Suprapubic skin (tissue), 4 donors: ENCODE measurements around the gene ARPC5L. TPM values are rescaled to one million over a fixed set of nuclear protein-coding genes. Genes with fewer than 3 reads are reported as not detected.

Experiments used
- DNase-seq, 2 donors: peaks; one replicate each; pipeline ENCODE4 v3.0.0-alpha.2; 2019; ENCODE audit warnings: low spot score in 2 of 2
- H3K27ac ChIP-seq: fragments of 200-600 bp; sonication (generic); one replicate; pipeline ENCODE4 v1.5.1; 2019
- H3K27me3 ChIP-seq: fragments of 200-600 bp; sonication (generic); one replicate; pipeline ENCODE4 v1.5.1; 2019
- H3K36me3 ChIP-seq: fragments of 200-600 bp; sonication (generic); one replicate; pipeline ENCODE4 v1.5.1; 2019
- H3K4me1 ChIP-seq: fragments of 200-600 bp; sonication (generic); one replicate; pipeline ENCODE4 v1.5.1; 2019
- H3K4me3 ChIP-seq: fragments of 200-600 bp; sonication (generic); one replicate; pipeline ENCODE4 v1.5.1; 2019; ENCODE audit warnings: mild to moderate bottlenecking
- H3K9me3 ChIP-seq: fragments of 200-600 bp; sonication (generic); one replicate; pipeline ENCODE4 v1.5.1; 2019
- EP300 ChIP-seq: sonication (generic); formaldehyde crosslinking; IDR thresholded peaks from one replicate; pipeline ENCODE4 v1.6.1; 2017; ENCODE audit warnings: antibody characterized with exemption
- POLR2A ChIP-seq, 2 donors: fragments of 450-650 bp; IDR thresholded peaks; one replicate each; pipeline ENCODE4 v1.6.1; 2017; ENCODE audit warnings: antibody characterized with exemption in 2 of 2, mild to moderate bottlenecking in 2 of 2, moderate library complexity in 2 of 2
- POLR2AphosphoS5 ChIP-seq, 3 donors: sonication (generic); formaldehyde crosslinking; IDR thresholded peaks; one replicate each; pipeline ENCODE4 v1.6.1; 2017; ENCODE audit warnings: antibody characterized with exemption in 3 of 3
- WGBS: methylation state at CpG from one replicate; pipeline ENCODE4 v1.1.5; 2018; 5-methylcytosine and 5-hydroxymethylcytosine counted together
- total RNA-seq, 4 donors: library from RNA; depleted of rRNA; stranded (reverse); fragments of >200 nt; gene quantifications; one replicate each; pipeline ENCODE4 v1.1.0, GENCODE V29; 2016
- TF ChIP-seq, protein P1 (sequence below), 2 donors: fragments of 200-600 bp in 1 of 2; fragments of 450-650 bp in 1 of 2; sonication (generic) in 1 of 2; IDR thresholded peaks; one replicate each; pipeline ENCODE4 v1.5.1; 2016 to 2019; ENCODE audit warnings: antibody characterized with exemption in 2 of 2, mild to moderate bottlenecking in 1 of 2, moderate library complexity in 1 of 2

Gene ARPC5L
- total RNA-seq, 4 donors from 2014 or later = 16.9 to 52.4 (median 33.0) TPM

GRCh38 chr9:124881138-124881743 is 19.3 kb downstream of the ARPC5L start:
- no peak overlapping the region for H3K27ac ChIP-seq
- no peaks in the 10 kb centered on the region for H3K27me3 ChIP-seq
- TF ChIP-seq POLR2A (IDR thresholded peaks at IDR 0.05) (no peak), POLR2AphosphoS5 (IDR thresholded peaks at IDR 0.05) (no peak), EP300 (no peak)
- TF ChIP-seq, protein P1, sequence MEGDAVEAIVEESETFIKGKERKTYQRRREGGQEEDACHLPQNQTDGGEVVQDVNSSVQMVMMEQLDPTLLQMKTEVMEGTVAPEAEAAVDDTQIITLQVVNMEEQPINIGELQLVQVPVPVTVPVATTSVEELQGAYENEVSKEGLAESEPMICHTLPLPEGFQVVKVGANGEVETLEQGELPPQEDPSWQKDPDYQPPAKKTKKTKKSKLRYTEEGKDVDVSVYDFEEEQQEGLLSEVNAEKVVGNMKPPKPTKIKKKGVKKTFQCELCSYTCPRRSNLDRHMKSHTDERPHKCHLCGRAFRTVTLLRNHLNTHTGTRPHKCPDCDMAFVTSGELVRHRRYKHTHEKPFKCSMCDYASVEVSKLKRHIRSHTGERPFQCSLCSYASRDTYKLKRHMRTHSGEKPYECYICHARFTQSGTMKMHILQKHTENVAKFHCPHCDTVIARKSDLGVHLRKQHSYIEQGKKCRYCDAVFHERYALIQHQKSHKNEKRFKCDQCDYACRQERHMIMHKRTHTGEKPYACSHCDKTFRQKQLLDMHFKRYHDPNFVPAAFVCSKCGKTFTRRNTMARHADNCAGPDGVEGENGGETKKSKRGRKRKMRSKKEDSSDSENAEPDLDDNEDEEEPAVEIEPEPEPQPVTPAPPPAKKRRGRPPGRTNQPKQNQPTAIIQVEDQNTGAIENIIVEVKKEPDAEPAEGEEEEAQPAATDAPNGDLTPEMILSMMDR (IDR thresholded peaks at IDR 0.05) = no peak
- DNase-seq = no peak
- no peaks in the 10 kb centered on the region for H3K4me1 ChIP-seq
- H3K4me3 ChIP-seq = no peak overlapping the region
- H3K9me3 ChIP-seq = no peaks in the 10 kb centered on the region
- H3K36me3 ChIP-seq = peaks cover 82% of the 10 kb centered on the region
- 89% methylated on average over 14 of the region's 16 CpGs for WGBS

- 70% methylated on average over 8 of the region's 13 CpGs for WGBS
- Histone ChIP-seq H3K9me3 (no peaks in the 10 kb centered on the region), H3K27ac (no peak overlapping the region), H3K27me3 (no peaks in the 10 kb centered on the region), H3K36me3 (peaks cover 82% of the 10 kb centered on the region), H3K4me1 (no peaks in the 10 kb centered on the region), H3K4me3 (no peak overlapping the region)
- no peak for DNase-seq
- TF ChIP-seq POLR2AphosphoS5 (IDR thresholded peaks at IDR 0.05) (no peak), POLR2A (IDR thresholded peaks at IDR 0.05) (no peak), EP300 (no peak)
- TF ChIP-seq, protein P1 (IDR thresholded peaks at IDR 0.05) = no peak
Observed at GRCh38 chr9:124882231-124882630, 20.3 kb downstream of the ARPC5L start.

DNA sequence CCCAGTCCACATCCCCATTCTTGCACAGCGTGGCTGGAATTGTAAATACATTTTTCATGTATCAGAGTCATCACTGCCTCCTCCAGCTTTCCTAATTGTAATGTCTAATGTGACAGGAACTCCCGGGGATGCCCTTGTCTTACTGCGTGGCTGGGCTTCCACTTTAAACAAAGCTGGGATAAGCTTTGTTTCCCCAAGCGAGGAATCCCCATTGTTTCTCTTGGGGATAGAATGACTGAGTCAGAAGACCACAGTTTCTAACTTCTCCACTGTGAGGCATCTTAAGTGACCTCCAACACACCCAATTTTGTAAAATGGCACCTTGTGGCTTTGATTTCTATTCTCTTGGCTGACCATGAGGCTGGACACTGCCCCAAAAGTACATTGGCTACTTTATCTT is 22.4 kb downstream of the ARPC5L start:
- Histone ChIP-seq H3K4me3 (no peak overlapping the region), H3K36me3 (peaks cover 86% of the 10 kb centered on the region), H3K27ac (no peak overlapping the region), H3K9me3 (no peaks in the 10 kb centered on the region), H3K27me3 (no peaks in the 10 kb centered on the region), H3K4me1 (no peaks in the 10 kb centered on the region)
- WGBS = 89% methylated on average over 4 of the region's 4 CpGs
- no peak for TF ChIP-seq POLR2AphosphoS5 (IDR thresholded peaks at IDR 0.05)
- TF ChIP-seq POLR2A (IDR thresholded peaks at IDR 0.05) = no peak
- TF ChIP-seq, protein P1 (IDR thresholded peaks at IDR 0.05) = no peak
- TF ChIP-seq EP300 = no peak
- no peak for DNase-seq

- no peaks in the 10 kb centered on the region for H3K27me3 ChIP-seq
- no peak for TF ChIP-seq POLR2AphosphoS5 (IDR thresholded peaks at IDR 0.05)
- TF ChIP-seq EP300 = no peak
- TF ChIP-seq POLR2A (IDR thresholded peaks at IDR 0.05) = no peak
- TF ChIP-seq, protein P1 (IDR thresholded peaks at IDR 0.05) = no peak
- WGBS = 96% methylated on average over 4 of the region's 4 CpGs
- no peaks in the 10 kb centered on the region for H3K4me1 ChIP-seq
- H3K4me3 ChIP-seq = no peak overlapping the region
- no peak overlapping the region for H3K27ac ChIP-seq
- DNase-seq = no peak
- peaks cover 89% of the 10 kb centered on the region for H3K36me3 ChIP-seq
- no peaks in the 10 kb centered on the region for H3K9me3 ChIP-seq
Observed at GRCh38 chr9:124885551-124885950, 23.6 kb downstream of the ARPC5L start.

- WGBS = 87% methylated on average over 10 of the region's 10 CpGs
- no peaks in the 10 kb centered on the region for H3K27me3 ChIP-seq
- H3K4me1 ChIP-seq = no peaks in the 10 kb centered on the region
- DNase-seq = no peak
- peaks cover 89% of the 10 kb centered on the region for H3K36me3 ChIP-seq
- H3K27ac ChIP-seq = no peak overlapping the region
- H3K9me3 ChIP-seq = no peaks in the 10 kb centered on the region
- TF ChIP-seq POLR2AphosphoS5 (IDR thresholded peaks at IDR 0.05) (no peak), POLR2A (IDR thresholded peaks at IDR 0.05) (no peak), EP300 (no peak)
- TF ChIP-seq, protein P1 (IDR thresholded peaks at IDR 0.05) = no peak
- H3K4me3 ChIP-seq = no peak overlapping the region
Observed at GRCh38 chr9:124886461-124886860, 24.5 kb downstream of the ARPC5L start.
